GM12873 (cell line): ENCODE measurements around the gene SEC61G.

Experiments used
- CTCF ChIP-seq: IDR thresholded peaks from 2 replicates; pipeline ENCODE4 v1.5.1; 2012; ENCODE audit warnings: low read depth, mild to moderate bottlenecking, moderate library complexity, low read length, control low read depth; ENCODE audit not compliant: insufficient read depth; ENCODE audit errors: missing control alignments

SEC61G gene

GRCh38 chr7:54764861-54765260 is 5.8 kb upstream of the SEC61G start:
- no peak for TF ChIP-seq CTCF

- TF ChIP-seq CTCF: no peak
These were observed 1.3 kb downstream of the SEC61G start for GRCh38 chr7:54757711-54758110.

DNA sequence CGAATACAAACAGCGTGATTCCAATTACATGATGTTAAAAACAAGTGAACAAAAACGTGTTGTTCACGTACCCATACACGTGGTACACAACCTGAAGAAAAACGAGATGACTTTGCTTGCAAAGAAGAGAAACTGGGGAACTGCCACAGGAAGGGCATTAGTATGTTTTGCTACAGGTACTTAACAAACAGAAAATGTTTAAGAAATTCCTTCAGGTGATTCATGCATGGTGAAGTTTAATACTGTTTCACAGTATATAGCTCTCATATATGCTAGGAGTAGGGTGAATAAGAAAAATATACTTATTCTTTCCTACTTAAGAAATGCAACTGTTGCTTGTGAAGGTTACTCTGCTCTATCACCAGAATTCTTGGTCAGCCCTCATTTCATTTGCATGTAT is 9.8 kb downstream of the SEC61G start:
- TF ChIP-seq CTCF: no peak

DNA sequence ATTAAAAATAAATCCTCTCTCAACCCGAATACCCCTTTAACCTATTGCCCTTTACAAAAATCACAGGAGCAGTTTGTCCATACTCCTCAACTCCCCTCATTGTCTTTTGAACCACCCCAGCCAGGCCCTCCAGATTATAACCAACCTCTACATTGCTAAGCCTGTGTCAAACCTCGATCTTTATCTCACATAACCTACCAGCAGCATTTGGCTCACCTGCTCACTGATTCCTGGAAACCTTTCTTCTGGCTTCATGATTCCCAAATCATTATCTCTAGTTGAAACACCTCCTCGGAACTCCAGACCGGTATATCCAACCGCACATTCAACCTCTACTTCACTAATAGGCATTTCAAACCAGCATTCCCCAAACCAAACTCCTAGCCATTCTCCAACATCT is 11.8 kb downstream of the SEC61G start:
- TF ChIP-seq CTCF: no peak

DNA sequence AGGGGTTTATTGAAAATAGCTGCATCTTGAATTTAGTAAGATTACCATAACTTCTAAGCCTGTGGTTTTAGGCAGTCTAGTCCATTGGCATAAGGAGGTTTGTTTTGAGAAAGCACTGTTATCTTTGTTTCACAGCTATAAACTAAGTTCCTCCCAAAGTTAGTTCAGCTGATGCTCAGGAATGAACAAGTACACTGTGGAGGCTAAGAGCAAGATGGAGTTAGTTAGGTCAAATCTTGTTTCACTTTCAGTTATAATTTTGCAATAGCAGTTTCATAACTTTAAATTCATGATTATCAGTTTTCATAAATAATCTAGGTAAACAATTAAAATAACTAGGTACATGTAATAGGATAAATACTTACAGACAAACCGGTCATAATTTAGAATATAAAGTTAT is 15.4 kb downstream of the SEC61G start:
- TF ChIP-seq CTCF: no peak

DNA sequence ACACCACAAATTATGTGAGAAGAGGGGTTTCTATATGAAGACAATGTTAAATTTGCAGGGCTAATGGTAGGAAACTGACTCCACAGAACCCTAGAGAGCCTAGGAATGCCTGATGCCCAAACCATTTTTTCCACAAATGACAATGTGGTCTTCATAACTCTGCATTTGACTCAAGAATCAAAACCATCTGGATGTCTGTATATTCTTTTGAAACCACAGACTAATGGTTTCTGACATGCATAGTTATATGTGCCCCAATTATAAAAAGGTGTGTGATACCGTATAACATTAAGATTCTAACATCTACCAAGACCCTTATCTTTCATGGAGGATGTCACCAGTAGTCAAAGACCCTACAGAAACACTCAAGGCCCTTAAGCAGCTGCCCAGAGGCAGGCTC is 20.3 kb downstream of the SEC61G start:
- TF ChIP-seq CTCF: no peak

DNA sequence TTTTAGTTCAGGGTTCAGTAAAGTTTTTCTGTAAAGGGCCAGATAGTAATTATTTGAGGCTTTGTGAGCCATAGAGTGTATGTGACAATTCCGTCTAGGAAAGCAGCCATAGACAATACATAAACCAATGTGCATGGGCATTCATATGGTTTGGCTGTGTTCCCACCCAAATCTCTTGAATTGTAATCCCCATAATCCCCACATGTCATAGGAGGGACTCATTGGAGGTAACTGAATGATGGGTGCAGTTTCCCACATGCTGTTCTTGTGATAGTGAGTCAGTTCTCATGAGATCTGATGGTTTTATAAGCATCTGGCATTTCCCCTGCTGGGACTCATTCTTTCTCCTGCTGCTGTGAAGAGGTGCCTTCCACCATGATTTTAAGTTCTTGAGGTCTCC is 29.9 kb downstream of the SEC61G start:
- no peak for TF ChIP-seq CTCF

GRCh38 chr7:54728411-54728810 is 30.6 kb downstream of the SEC61G start:
- TF ChIP-seq CTCF: no peak
